SK-N-SH (cell line): ENCODE results near the gene GAL. TPM values are rescaled to one million over a fixed set of nuclear protein-coding genes. Genes with fewer than 3 reads are reported as not detected.

Experiments
- CTCF ChIA-PET: fragments of 300-600, 350-600 bp; formaldehyde crosslinking; extraction: SDS; loops from one replicate; lab custom pipeline; 2021; lab: Yijun Ruan, JAX
- POLR2A ChIA-PET: fragments of 350-600 bp; sonication (Branson Sonifier 250); formaldehyde crosslinking; extraction: SDS; loops from one replicate; lab custom pipeline; 2020; ENCODE audit warnings: antibody characterized with exemption, inconsistent platforms; lab: Yijun Ruan, JAX
- DNase-seq: peaks from one replicate; pipeline ENCODE4 v3.0.0; 2012
- H2AFZ ChIP-seq: fragments of 200-600 bp; sonication (generic); 2 replicates; pipeline ENCODE4 v1.8.1; 2016; ENCODE audit warnings: antibody characterized with exemption, mild to moderate bottlenecking, low read depth
- H3F3A ChIP-seq: fragments of 200-600 bp; sonication (generic); replicated peaks from 2 replicates; pipeline ENCODE3; 2016; ENCODE audit warnings: antibody characterized with exemption, mild to moderate bottlenecking; ENCODE audit not compliant: insufficient read depth
- H3K27ac ChIP-seq, 2 experiments: fragments of 200-500 bp in 1 of 2; fragments of 200-600 bp in 1 of 2; sonication (Bioruptor generic) in 1 of 2; sonication (generic), shearing (Covaris generic) in 1 of 2; 2 replicates each; pipeline versions ENCODE4 v1.5.1 to v1.6.1; 2014 to 2016; ENCODE audit warnings: low read depth in 2 of 2, inconsistent platforms in 1 of 2, low read length in 1 of 2, mild to moderate bottlenecking in 1 of 2, mixed read lengths in 1 of 2
- H3K27me3 ChIP-seq: fragments of 200-600 bp; sonication (generic), shearing (Covaris generic); 2 replicates; pipeline ENCODE4 v1.6.1; 2016; ENCODE audit warnings: mixed run types; ENCODE audit not compliant: insufficient read depth
- H3K36me3 ChIP-seq, 2 experiments: fragments of 200-500 bp in 1 of 2; fragments of 200-600 bp in 1 of 2; sonication (Bioruptor generic) in 1 of 2; sonication (generic) in 1 of 2; replicated peaks in 1 of 2; 2 replicates each; pipeline versions ENCODE3 to v1.5.1; 2014 to 2016; ENCODE audit warnings: low read length in 1 of 2, mild to moderate bottlenecking in 1 of 2; ENCODE audit not compliant: insufficient read depth in 2 of 2, control insufficient read depth in 1 of 2
- H3K4me1 ChIP-seq, 2 experiments: fragments of 200-500 bp in 1 of 2; fragments of 200-600 bp in 1 of 2; sonication (Bioruptor generic) in 1 of 2; sonication (generic), shearing (Covaris generic) in 1 of 2; 2 replicates each; pipeline versions ENCODE4 v1.5.1 to v1.6.1; 2014 to 2016; ENCODE audit warnings: low read depth in 1 of 2, low read length in 1 of 2, mixed run types in 1 of 2; ENCODE audit not compliant: insufficient read depth in 2 of 2, control insufficient read depth in 1 of 2
- H3K4me2 ChIP-seq: fragments of 200-600 bp; sonication (generic), shearing (Covaris generic); 2 replicates; pipeline ENCODE4 v1.6.1; 2017; ENCODE audit warnings: mixed run types
- H3K4me3 ChIP-seq, 2 experiments: fragments of 200-500 bp in 1 of 2; fragments of 200-600 bp in 1 of 2; sonication (Bioruptor generic) in 1 of 2; sonication (generic), shearing (Covaris generic) in 1 of 2; 2 replicates each; pipeline versions ENCODE4 v1.5.1 to v1.8.1; 2014 to 2016; ENCODE audit warnings: low read depth in 2 of 2, inconsistent platforms in 1 of 2, low read length in 1 of 2, mild to moderate bottlenecking in 1 of 2, mixed read lengths in 1 of 2, moderate library complexity in 1 of 2
- H3K79me2 ChIP-seq: fragments of 200-600 bp; sonication (generic); 2 replicates; pipeline ENCODE4 v1.8.1; 2017; ENCODE audit warnings: mild to moderate bottlenecking; ENCODE audit not compliant: insufficient read depth
- H3K9ac ChIP-seq: fragments of 200-600 bp; sonication (generic); 2 replicates; pipeline ENCODE4 v1.6.1; 2017; ENCODE audit warnings: mixed run types
- H3K9me2 ChIP-seq: fragments of 200-600 bp; sonication (generic); 2 replicates; pipeline ENCODE4 v1.6.1; 2017; ENCODE audit warnings: mixed run types
- H3K9me3 ChIP-seq: fragments of 200-600 bp; sonication (generic); 2 replicates; pipeline ENCODE4 v1.6.1; 2017; ENCODE audit warnings: mixed run types, mild to moderate bottlenecking, moderate library complexity
- H4K20me1 ChIP-seq: fragments of 200-600 bp; sonication (generic); 2 replicates; pipeline ENCODE4 v1.6.1; 2017; ENCODE audit warnings: mild to moderate bottlenecking, mixed run types; ENCODE audit not compliant: insufficient read depth
- CHD2 ChIP-seq: fragments of 150-350 bp; IDR thresholded peaks from 2 replicates; pipeline ENCODE4 v1.6.1; 2018; ENCODE audit warnings: low read length; ENCODE audit not compliant: partially characterized antibody
- ELF1 ChIP-seq: IDR thresholded peaks from 2 replicates; pipeline ENCODE4 v1.4.0; 2012
- EP300 ChIP-seq, 2 experiments: IDR thresholded peaks; 2 replicates each; pipeline versions ENCODE4 v1.4.0 to v1.6.1; 2012; ENCODE audit warnings: borderline replicate concordance in 1 of 2, low read depth in 1 of 2, low read length in 1 of 2
- MAX ChIP-seq: IDR thresholded peaks from 2 replicates; pipeline ENCODE4 v1.4.0; 2012; ENCODE audit warnings: low read depth
- NRF1 ChIP-seq: IDR thresholded peaks from 2 replicates; pipeline ENCODE4 v1.6.1; 2012; ENCODE audit warnings: low read depth, mild to moderate bottlenecking, low read length
- POLR2AphosphoS5 ChIP-seq: IDR thresholded peaks from 2 replicates; pipeline ENCODE4 v1.6.1; 2012; ENCODE audit warnings: low read depth, low read length
- RXRA ChIP-seq: IDR thresholded peaks from 2 replicates; pipeline ENCODE4 v1.4.0; 2012; ENCODE audit warnings: low read depth, mild to moderate bottlenecking, borderline replicate concordance
- TAF1 ChIP-seq: IDR thresholded peaks from 2 replicates; pipeline ENCODE4 v1.6.1; 2012; ENCODE audit warnings: low read depth, mild to moderate bottlenecking, low read length, moderate library complexity, borderline replicate concordance
- TEAD4 ChIP-seq: IDR thresholded peaks from 2 replicates; pipeline ENCODE4 v1.4.0; 2012; ENCODE audit warnings: mild to moderate bottlenecking, borderline replicate concordance; ENCODE audit not compliant: insufficient read depth
- USF1 ChIP-seq: IDR thresholded peaks from 2 replicates; pipeline ENCODE4 v1.4.0; 2012; ENCODE audit warnings: low read depth, borderline replicate concordance
- YY1 ChIP-seq: IDR thresholded peaks from 2 replicates; pipeline ENCODE4 v1.4.0; 2012; ENCODE audit warnings: low read depth, mild to moderate bottlenecking
- WGBS: methylation state at CpG from one replicate; pipeline ENCODE4 v1.1.6; 2017; ENCODE audit warnings: low lambda C conversion rate; 5-methylcytosine and 5-hydroxymethylcytosine counted together
- polyA plus RNA-seq, 3 experiments: library from polyadenylated mRNA; depleted of rRNA; stranded (reverse); fragments of >200 nt; gene quantifications; 2 replicates each; pipeline ENCODE4 v1.2.3, GENCODE V29; 2012
- TF ChIP-seq, protein P1 (sequence below): fragments of 150-350 bp; IDR thresholded peaks from 2 replicates; pipeline ENCODE4 v1.6.1; 2016; ENCODE audit warnings: mild to moderate bottlenecking, low read depth, low read length
- TF ChIP-seq, protein P2 (sequence below): IDR thresholded peaks from 2 replicates; pipeline ENCODE4 v1.4.0; 2012; ENCODE audit warnings: low read depth, borderline replicate concordance

GAL gene
- polyA plus RNA-seq, 1 of the 3 experiments (the other 2 are of a cell fraction), result 1.8 TPM

DNA sequence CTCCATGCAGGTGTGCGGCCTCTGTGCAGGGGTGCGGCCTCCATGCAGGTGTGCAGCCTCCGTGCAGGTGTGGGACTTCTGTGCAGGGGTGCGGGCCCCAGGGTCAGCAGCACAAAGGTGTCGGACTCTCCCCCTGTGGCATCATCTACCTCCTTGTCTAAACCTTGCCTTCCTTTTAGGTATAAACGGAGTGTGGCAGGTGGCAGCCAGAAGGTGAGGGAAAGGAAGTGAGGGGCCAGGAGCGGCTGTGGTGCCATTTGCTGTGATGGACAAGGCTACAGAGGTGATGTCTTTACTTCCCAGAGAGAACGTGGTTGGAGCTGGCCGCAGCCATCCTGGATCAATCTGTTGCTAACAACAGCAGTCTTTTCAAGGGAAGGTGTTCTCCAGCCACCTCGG is 9.1 kb downstream of the GAL start:
- Histone ChIP-seq H3K4me3 (no peak overlapping the region), H3K9me2 (no peaks in the 10 kb centered on the region), H3K27me3 (peaks cover 6% of the 10 kb centered on the region), H3K9me3 (no peaks in the 10 kb centered on the region), H2AFZ (no peak overlapping the region), H3K4me2 (no peak overlapping the region), H3K79me2 (no peaks in the 10 kb centered on the region), H3K9ac (no peak overlapping the region), H3K36me3 (no peaks in the 10 kb centered on the region), H4K20me1 (no peaks in the 10 kb centered on the region), H3K27ac (no peak overlapping the region; a peak in 1 of 4 replicates), H3F3A (no peaks in the 10 kb centered on the region), H3K4me1 (peaks cover 0 to 19% of the 10 kb centered on the region in 2 experiments; a peak in 1 of 4 replicates)
- ChIA-PET POLR2A (no interaction called here), CTCF (interaction anchor here (1.0 kb wide), 1 partner anchor 83 kb away, joined by 3 read pairs; no protein-coding TSS in a partner anchor)
- WGBS, result 79% methylated on average over 10 of the region's 10 CpGs
- DNase-seq, result no peak
- TF ChIP-seq YY1 (no peak), NRF1 (no peak)
- TF ChIP-seq, all 33 proteins: peak for 0

GRCh38 chr11:68694431-68695297 is 10.3 kb downstream of the GAL start:
- Histone ChIP-seq H3K9ac (no peak overlapping the region), H3K4me1 (peaks cover 0 to 18% of the 10 kb centered on the region in 2 experiments; a peak in 1 of 4 replicates), H3K4me2 (no peak overlapping the region), H3K79me2 (no peaks in the 10 kb centered on the region), H3F3A (no peaks in the 10 kb centered on the region), H3K4me3 (no peak overlapping the region), H3K36me3 (no peaks in the 10 kb centered on the region), H4K20me1 (no peaks in the 10 kb centered on the region), H3K27ac (no peak overlapping the region), H3K9me3 (no peaks in the 10 kb centered on the region), H3K27me3 (peaks cover 6% of the 10 kb centered on the region), H2AFZ (no peak overlapping the region), H3K9me2 (no peaks in the 10 kb centered on the region)
- DNase-seq, result no peak
- ChIA-PET POLR2A (no interaction called here), CTCF (interaction anchor here (0.6 to 1.5 kb wide), 4 partner anchors 9 to 235 kb away, joined by 3 read pairs; no protein-coding TSS in a partner anchor)
- TF ChIP-seq TAF1 (no peak), ELF1 (no peak), CHD2 (no peak), EP300 (IDR thresholded peaks at IDR 0.05; ENCODE audit: borderline replicate concordance in 1 of 2, low read depth in 1 of 2, low read length in 1 of 2) (no peak), USF1 (no peak), YY1 (no peak), POLR2AphosphoS5 (no peak), MAX (no peak), TEAD4 (no peak), RXRA (no peak)
- TF ChIP-seq, protein P1, sequence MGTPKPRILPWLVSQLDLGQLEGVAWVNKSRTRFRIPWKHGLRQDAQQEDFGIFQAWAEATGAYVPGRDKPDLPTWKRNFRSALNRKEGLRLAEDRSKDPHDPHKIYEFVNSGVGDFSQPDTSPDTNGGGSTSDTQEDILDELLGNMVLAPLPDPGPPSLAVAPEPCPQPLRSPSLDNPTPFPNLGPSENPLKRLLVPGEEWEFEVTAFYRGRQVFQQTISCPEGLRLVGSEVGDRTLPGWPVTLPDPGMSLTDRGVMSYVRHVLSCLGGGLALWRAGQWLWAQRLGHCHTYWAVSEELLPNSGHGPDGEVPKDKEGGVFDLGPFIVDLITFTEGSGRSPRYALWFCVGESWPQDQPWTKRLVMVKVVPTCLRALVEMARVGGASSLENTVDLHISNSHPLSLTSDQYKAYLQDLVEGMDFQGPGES, result no peak
- TF ChIP-seq, protein P2, sequence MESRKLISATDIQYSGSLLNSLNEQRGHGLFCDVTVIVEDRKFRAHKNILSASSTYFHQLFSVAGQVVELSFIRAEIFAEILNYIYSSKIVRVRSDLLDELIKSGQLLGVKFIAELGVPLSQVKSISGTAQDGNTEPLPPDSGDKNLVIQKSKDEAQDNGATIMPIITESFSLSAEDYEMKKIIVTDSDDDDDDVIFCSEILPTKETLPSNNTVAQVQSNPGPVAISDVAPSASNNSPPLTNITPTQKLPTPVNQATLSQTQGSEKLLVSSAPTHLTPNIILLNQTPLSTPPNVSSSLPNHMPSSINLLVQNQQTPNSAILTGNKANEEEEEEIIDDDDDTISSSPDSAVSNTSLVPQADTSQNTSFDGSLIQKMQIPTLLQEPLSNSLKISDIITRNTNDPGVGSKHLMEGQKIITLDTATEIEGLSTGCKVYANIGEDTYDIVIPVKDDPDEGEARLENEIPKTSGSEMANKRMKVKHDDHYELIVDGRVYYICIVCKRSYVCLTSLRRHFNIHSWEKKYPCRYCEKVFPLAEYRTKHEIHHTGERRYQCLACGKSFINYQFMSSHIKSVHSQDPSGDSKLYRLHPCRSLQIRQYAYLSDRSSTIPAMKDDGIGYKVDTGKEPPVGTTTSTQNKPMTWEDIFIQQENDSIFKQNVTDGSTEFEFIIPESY, result no peak
- 39% methylated on average over 5 of the region's 5 CpGs for WGBS
